ENCODE measurements around the gene GABRB1. TPM values are rescaled to one million over a fixed set of nuclear protein-coding genes. Genes with fewer than 3 reads are reported as not detected.

GABRB1 gene
- polyA plus RNA-seq, 3 donors: not detected

DNA sequence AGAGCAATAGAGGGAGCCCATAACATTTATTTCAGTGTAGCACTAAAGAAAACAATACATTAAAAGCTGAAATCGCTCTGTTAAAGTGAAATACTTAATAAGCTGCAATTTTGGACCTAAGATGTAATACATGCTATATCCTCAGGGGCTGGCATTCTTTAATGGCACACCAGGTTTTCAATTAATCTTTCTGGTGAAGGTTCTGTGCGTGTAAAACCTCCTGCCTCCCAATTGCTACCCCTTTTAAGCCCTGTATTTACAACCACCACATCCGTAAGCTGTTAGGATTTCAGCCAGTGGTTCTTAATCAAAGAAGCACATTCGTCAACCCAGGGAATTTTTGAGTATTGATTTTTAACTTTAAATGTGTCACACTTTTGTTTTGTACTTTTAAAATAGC, 439.7 kb downstream of the GABRB1 start:
- H3K27me3 ChIP-seq (ENCODE audit: control insufficient read depth in 2 of 2, insufficient read depth in 2 of 2, low read length in 2 of 2): no peaks in the 10 kb centered on the region
- H3K79me2 ChIP-seq (ENCODE audit: insufficient read depth, low read length): no peaks in the 10 kb centered on the region
- Mint-ChIP-seq H3K9me3 (peaks cover 0 to 2% (median 0%) of the 10 kb centered on the region in 7 donors), H3K36me3 (no peaks in the 10 kb centered on the region), H3K4me1 (peaks cover 32% of the 10 kb centered on the region), H3K27me3 (ENCODE audit: low read depth in 3 of 3) (no peaks in the 10 kb centered on the region), H3K4me3 (no peak overlapping the region), H3K27ac (no peak overlapping the region)
- H4K20me1 ChIP-seq (ENCODE audit: insufficient read depth, low read length): no peaks in the 10 kb centered on the region
- H3K9ac ChIP-seq (ENCODE audit: insufficient read depth, low read length, poor library complexity, severe bottlenecking): no peak overlapping the region
- no peaks in the 10 kb centered on the region for H3K36me3 ChIP-seq (replicated peaks in 1 of 2; ENCODE audit: control insufficient read depth in 1 of 2, insufficient read depth in 2 of 2, low read length in 2 of 2)
- peaks cover 12 to 30% of the 10 kb centered on the region in 2 donors for H3K4me1 ChIP-seq (ENCODE audit: control insufficient read depth in 1 of 2, insufficient read depth in 2 of 2, low read length in 2 of 2)
- H3K27ac ChIP-seq (ENCODE audit: low read depth in 1 of 2, low read length in 2 of 2): no peak overlapping the region
- DNase-seq: no peak
- H3K4me3 ChIP-seq (replicated peaks in 1 of 3; ENCODE audit: low read depth in 2 of 3, low read length in 3 of 3): no peak overlapping the region
- WGBS (ENCODE audit: insufficient coverage): no CpG with 5 or more reads among the region's 4 CpGs
- H3K9me3 ChIP-seq (replicated peaks in 1 of 2; ENCODE audit: control insufficient read depth in 1 of 2, insufficient read depth in 1 of 2, low read length in 2 of 2): no peaks in the 10 kb centered on the region
- intact Hi-C loops (cut with micrococcal nuclease): no loop called here
- no peak overlapping the region for H2AFZ ChIP-seq (ENCODE audit: insufficient read depth, low read depth, low read length, poor library complexity, severe bottlenecking)
- H3K4me2 ChIP-seq (replicated peaks; ENCODE audit: extremely low read depth, low read length, poor library complexity, severe bottlenecking): no peak overlapping the region
- TF ChIP-seq, protein P1, sequence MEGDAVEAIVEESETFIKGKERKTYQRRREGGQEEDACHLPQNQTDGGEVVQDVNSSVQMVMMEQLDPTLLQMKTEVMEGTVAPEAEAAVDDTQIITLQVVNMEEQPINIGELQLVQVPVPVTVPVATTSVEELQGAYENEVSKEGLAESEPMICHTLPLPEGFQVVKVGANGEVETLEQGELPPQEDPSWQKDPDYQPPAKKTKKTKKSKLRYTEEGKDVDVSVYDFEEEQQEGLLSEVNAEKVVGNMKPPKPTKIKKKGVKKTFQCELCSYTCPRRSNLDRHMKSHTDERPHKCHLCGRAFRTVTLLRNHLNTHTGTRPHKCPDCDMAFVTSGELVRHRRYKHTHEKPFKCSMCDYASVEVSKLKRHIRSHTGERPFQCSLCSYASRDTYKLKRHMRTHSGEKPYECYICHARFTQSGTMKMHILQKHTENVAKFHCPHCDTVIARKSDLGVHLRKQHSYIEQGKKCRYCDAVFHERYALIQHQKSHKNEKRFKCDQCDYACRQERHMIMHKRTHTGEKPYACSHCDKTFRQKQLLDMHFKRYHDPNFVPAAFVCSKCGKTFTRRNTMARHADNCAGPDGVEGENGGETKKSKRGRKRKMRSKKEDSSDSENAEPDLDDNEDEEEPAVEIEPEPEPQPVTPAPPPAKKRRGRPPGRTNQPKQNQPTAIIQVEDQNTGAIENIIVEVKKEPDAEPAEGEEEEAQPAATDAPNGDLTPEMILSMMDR (IDR thresholded peaks at IDR 0.05): no peak

DNA sequence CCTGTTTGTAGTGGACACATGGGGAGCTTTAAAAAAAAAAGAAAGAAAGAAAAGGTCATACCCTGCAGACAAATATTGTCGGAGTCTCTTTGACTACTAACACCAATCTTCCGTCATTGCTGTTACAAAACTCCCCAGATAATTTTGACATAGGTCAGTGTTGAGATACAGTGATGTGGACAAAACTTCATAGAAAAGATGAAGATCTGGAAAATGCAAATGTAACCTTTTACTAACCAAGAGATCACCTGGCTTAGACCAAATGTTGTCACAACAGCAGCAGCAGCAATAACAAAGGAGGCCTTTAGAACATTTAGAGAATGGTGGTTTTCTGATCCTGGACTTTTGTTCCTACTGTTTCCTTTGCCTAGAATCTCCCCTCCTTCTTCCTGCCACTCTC, 440.2 kb downstream of the GABRB1 start:
- no peak overlapping the region for H3K4me3 Mint-ChIP-seq
- Histone ChIP-seq H4K20me1 (ENCODE audit: insufficient read depth, low read length) (no peaks in the 10 kb centered on the region), H3K27me3 (ENCODE audit: control insufficient read depth in 2 of 2, insufficient read depth in 2 of 2, low read length in 2 of 2) (no peaks in the 10 kb centered on the region), H2AFZ (ENCODE audit: insufficient read depth, low read depth, low read length, poor library complexity, severe bottlenecking) (no peak overlapping the region), H3K4me2 (replicated peaks; ENCODE audit: extremely low read depth, low read length, poor library complexity, severe bottlenecking) (no peak overlapping the region), H3K27ac (ENCODE audit: low read depth in 1 of 2, low read length in 2 of 2) (no peak overlapping the region), H3K4me3 (replicated peaks in 1 of 3; ENCODE audit: low read depth in 2 of 3, low read length in 3 of 3) (no peak overlapping the region), H3K79me2 (ENCODE audit: insufficient read depth, low read length) (no peaks in the 10 kb centered on the region), H3K4me1 (ENCODE audit: control insufficient read depth in 1 of 2, insufficient read depth in 2 of 2, low read length in 2 of 2) (peaks cover 12 to 30% of the 10 kb centered on the region in 2 donors), H3K9me3 (replicated peaks in 1 of 2; ENCODE audit: control insufficient read depth in 1 of 2, insufficient read depth in 1 of 2, low read length in 2 of 2) (no peaks in the 10 kb centered on the region), H3K36me3 (replicated peaks in 1 of 2; ENCODE audit: control insufficient read depth in 1 of 2, insufficient read depth in 2 of 2, low read length in 2 of 2) (no peaks in the 10 kb centered on the region), H3K9ac (ENCODE audit: insufficient read depth, low read length, poor library complexity, severe bottlenecking) (no peak overlapping the region)
- H3K27ac Mint-ChIP-seq: peak overlapping the region in 2 of 7 donors; percentile 4 to 33
- no peak for DNase-seq
- no peaks in the 10 kb centered on the region for H3K36me3 Mint-ChIP-seq
- no peaks in the 10 kb centered on the region for H3K27me3 Mint-ChIP-seq (ENCODE audit: low read depth in 3 of 3)
- peaks cover 32% of the 10 kb centered on the region for H3K4me1 Mint-ChIP-seq
- TF ChIP-seq, protein P1 (IDR thresholded peaks at IDR 0.05): no peak
- no CpG with 5 or more reads among the region's 2 CpGs for WGBS (ENCODE audit: insufficient coverage)
- peaks cover 0 to 2% (median 0%) of the 10 kb centered on the region in 7 donors for H3K9me3 Mint-ChIP-seq
- intact Hi-C loops (cut with micrococcal nuclease): no loop called here
